NCI-H526 (cell line): ENCODE results near the gene PRRX1.

Experiments used
- DNase-seq, 2 experiments: peaks; one replicate each; lab custom pipeline; 2025; lab: John Stamatoyannopoulos, UW

The PRRX1 gene

GRCh38 chr1:170721621-170722020, 57.7 kb downstream of the PRRX1 start:
- DNase-seq: no peak

GRCh38 chr1:170723518-170723917, 59.6 kb downstream of the PRRX1 start:
- no peak for DNase-seq

GRCh38 chr1:170725326-170725725, 61.4 kb downstream of the PRRX1 start:
- DNase-seq: no peak

GRCh38 chr1:170727963-170728362, 64.0 kb downstream of the PRRX1 start:
- no peak for DNase-seq

- no peak for DNase-seq
Measured at GRCh38 chr1:170729225-170730002, 65.5 kb downstream of the PRRX1 start.

GRCh38 chr1:170730014-170730413, 66.1 kb downstream of the PRRX1 start:
- no peak for DNase-seq

GRCh38 chr1:170730438-170730837, 66.5 kb downstream of the PRRX1 start:
- DNase-seq: no peak

- DNase-seq: no peak
Measured at GRCh38 chr1:170731566-170732251, 67.8 kb downstream of the PRRX1 start.

GRCh38 chr1:170732252-170732588, 68.3 kb downstream of the PRRX1 start:
- DNase-seq: no peak

- no peak for DNase-seq
Measured at GRCh38 chr1:170734412-170735175, 70.7 kb downstream of the PRRX1 start.

GRCh38 chr1:170735366-170736263, 71.7 kb downstream of the PRRX1 start:
- DNase-seq: no peak

- no peak for DNase-seq
Measured at GRCh38 chr1:170739803-170740202, 75.9 kb downstream of the PRRX1 start.

GRCh38 chr1:170741678-170742077, 77.7 kb downstream of the PRRX1 start:
- no peak for DNase-seq

GRCh38 chr1:170742600-170742999, 78.7 kb downstream of the PRRX1 start:
- no peak for DNase-seq

- no peak for DNase-seq
Measured at GRCh38 chr1:170743083-170743482, 79.2 kb downstream of the PRRX1 start.

GRCh38 chr1:170749549-170749948, 85.6 kb downstream of the PRRX1 start:
- DNase-seq: no peak

- no peak for DNase-seq
Measured at GRCh38 chr1:170749959-170750358, 86.0 kb downstream of the PRRX1 start.

GRCh38 chr1:170755795-170756194, 91.9 kb downstream of the PRRX1 start:
- DNase-seq: no peak

- no peak for DNase-seq
Measured at GRCh38 chr1:170758992-170759391, 95.1 kb downstream of the PRRX1 start.

- no peak for DNase-seq
Measured at GRCh38 chr1:170765279-170765678, 101.3 kb downstream of the PRRX1 start.

- peak in 1 of 2 experiments; percentile 57 for DNase-seq
Measured at GRCh38 chr1:170765712-170766330, 101.9 kb downstream of the PRRX1 start.
